K562 (cell line): ENCODE data around the gene FBXO28.

Experiments used
- CTCF ChIP-seq, 3 experiments: IDR thresholded peaks in 2 of 3; conservative IDR thresholded peaks in 1 of 3; 2 replicates each; pipeline ENCODE4 v1.5.1; 2011 to 2012; ENCODE audit warnings: low read length in 3 of 3, mild to moderate bottlenecking in 3 of 3, control low read depth in 2 of 3, improper control_type of control experiment in 1 of 3, inconsistent platforms in 1 of 3, low read depth in 1 of 3, mixed read lengths in 1 of 3, moderate library complexity in 1 of 3; ENCODE audit not compliant: insufficient read depth in 2 of 3
- MAFK ChIP-seq: IDR thresholded peaks from 2 replicates; pipeline ENCODE4 v1.6.1; 2011; ENCODE audit warnings: low read length, improper control_type of control experiment
- RCOR1 ChIP-seq, 2 experiments: IDR thresholded peaks; 2 replicates each; pipeline ENCODE4 v1.6.1; 2012; ENCODE audit warnings: low read depth in 2 of 2, low read length in 2 of 2, borderline replicate concordance in 1 of 2, improper control_type of control experiment in 1 of 2
- SRSF3 ChIP-seq: fragments of 200-400 bp; formaldehyde crosslinking; IDR thresholded peaks from 2 replicates; pipeline ENCODE4 v1.6.1; 2016; ENCODE audit warnings: mild to moderate bottlenecking, low read length, moderate library complexity; ENCODE audit not compliant: insufficient read depth

GRCh38 chr1:224108991-224109390 is 4.9 kb upstream of the FBXO28 start:
- TF ChIP-seq CTCF (IDR thresholded peaks at IDR 0.05 in 2 of 3, conservative IDR thresholded peaks at IDR 0.05 in 1 of 3; ENCODE audit: insufficient read depth in 2 of 3, low read depth in 1 of 3, low read length in 3 of 3) (no peak), RCOR1 (IDR thresholded peaks at IDR 0.05; ENCODE audit: borderline replicate concordance in 1 of 2, low read depth in 2 of 2, low read length in 2 of 2) (no peak), MAFK (no peak), SRSF3 (no peak)
